ENCODE data around the gene PRAME. TPM values are rescaled to one million over a fixed set of nuclear protein-coding genes. Genes with fewer than 3 reads are reported as not detected.

PRAME gene
- total RNA-seq, 1 experiment from 2014 or later: 68.4 TPM

GRCh38 chr22:22550789-22551434 is 8.2 kb downstream of the PRAME start:
- H3K27me3 ChIP-seq (ENCODE audit: control insufficient read depth, insufficient read depth, low read length): no peaks in the 10 kb centered on the region
- no peak for TF ChIP-seq SIN3A (IDR thresholded peaks at IDR 0.05; ENCODE audit: borderline replicate concordance, insufficient read depth, low read depth, low read length)
- no peak for TF ChIP-seq REST (IDR thresholded peaks at IDR 0.05; ENCODE audit: insufficient read depth in 1 of 2, low read depth in 2 of 2, low read length in 1 of 2)
- TF ChIP-seq, protein P1, sequence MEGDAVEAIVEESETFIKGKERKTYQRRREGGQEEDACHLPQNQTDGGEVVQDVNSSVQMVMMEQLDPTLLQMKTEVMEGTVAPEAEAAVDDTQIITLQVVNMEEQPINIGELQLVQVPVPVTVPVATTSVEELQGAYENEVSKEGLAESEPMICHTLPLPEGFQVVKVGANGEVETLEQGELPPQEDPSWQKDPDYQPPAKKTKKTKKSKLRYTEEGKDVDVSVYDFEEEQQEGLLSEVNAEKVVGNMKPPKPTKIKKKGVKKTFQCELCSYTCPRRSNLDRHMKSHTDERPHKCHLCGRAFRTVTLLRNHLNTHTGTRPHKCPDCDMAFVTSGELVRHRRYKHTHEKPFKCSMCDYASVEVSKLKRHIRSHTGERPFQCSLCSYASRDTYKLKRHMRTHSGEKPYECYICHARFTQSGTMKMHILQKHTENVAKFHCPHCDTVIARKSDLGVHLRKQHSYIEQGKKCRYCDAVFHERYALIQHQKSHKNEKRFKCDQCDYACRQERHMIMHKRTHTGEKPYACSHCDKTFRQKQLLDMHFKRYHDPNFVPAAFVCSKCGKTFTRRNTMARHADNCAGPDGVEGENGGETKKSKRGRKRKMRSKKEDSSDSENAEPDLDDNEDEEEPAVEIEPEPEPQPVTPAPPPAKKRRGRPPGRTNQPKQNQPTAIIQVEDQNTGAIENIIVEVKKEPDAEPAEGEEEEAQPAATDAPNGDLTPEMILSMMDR (IDR thresholded peaks at IDR 0.05): no peak
- TF ChIP-seq POLR2AphosphoS5 (IDR thresholded peaks at IDR 0.05; ENCODE audit: low read depth, low read length): no peak
- no peak for TF ChIP-seq TCF7L2 (IDR thresholded peaks at IDR 0.05; ENCODE audit: low read depth, low read length)
- intact Hi-C loops (cut with micrococcal nuclease; ENCODE audit: unreplicated experiment) (no loop called here), in situ Hi-C loops (cut with HindIII; ENCODE audit: low pct_unique_long_range_greater_than_20kb, low sequenced_read_pairs) (no loop called here)
- H3K4me1 ChIP-seq (ENCODE audit: control insufficient read depth, insufficient read depth, low read length): no peaks in the 10 kb centered on the region; the same call in 1 of the 2 replicates
- POLR2A ChIA-PET: no interaction called here
- DNase-seq (ENCODE audit: low read depth, low spot score) (no peak), ATAC-seq (no peak)
- no peak overlapping the region for H3K27ac ChIP-seq (ENCODE audit: low read length)
- CTCF ChIA-PET: no interaction called here
- H3K9me3 ChIP-seq (ENCODE audit: control insufficient read depth, insufficient read depth, low read depth, low read length): no peaks in the 10 kb centered on the region
- peaks cover 11% of the 10 kb centered on the region for H3K36me3 ChIP-seq (ENCODE audit: control insufficient read depth, insufficient read depth, low read length)
- BruUV-seq (replicated peaks): no TSS peak
- no peak overlapping the region for H3K4me3 ChIP-seq (ENCODE audit: low read depth in 2 of 2, low read length in 2 of 2)

- DNase-seq (ENCODE audit: low read depth, low spot score) (no peak), ATAC-seq (no peak)
- no TSS peak for BruUV-seq (replicated peaks)
- no peaks in the 10 kb centered on the region; the same call in 1 of the 2 replicates for H3K4me1 ChIP-seq (ENCODE audit: control insufficient read depth, insufficient read depth, low read length)
- POLR2A ChIA-PET: no interaction called here
- peaks cover 11% of the 10 kb centered on the region for H3K36me3 ChIP-seq (ENCODE audit: control insufficient read depth, insufficient read depth, low read length)
- intact Hi-C loops (cut with micrococcal nuclease; ENCODE audit: unreplicated experiment) (no loop called here), in situ Hi-C loops (cut with HindIII; ENCODE audit: low pct_unique_long_range_greater_than_20kb, low sequenced_read_pairs) (no loop called here)
- H3K4me3 ChIP-seq (ENCODE audit: low read depth in 2 of 2, low read length in 2 of 2): no peak overlapping the region
- no peaks in the 10 kb centered on the region for H3K9me3 ChIP-seq (ENCODE audit: control insufficient read depth, insufficient read depth, low read depth, low read length)
- CTCF ChIA-PET: no interaction called here
- no peak overlapping the region for H3K27ac ChIP-seq (ENCODE audit: low read length)
- no peak for TF ChIP-seq TCF7L2 (IDR thresholded peaks at IDR 0.05; ENCODE audit: low read depth, low read length)
- TF ChIP-seq SIN3A (IDR thresholded peaks at IDR 0.05; ENCODE audit: borderline replicate concordance, insufficient read depth, low read depth, low read length): no peak
- no peak for TF ChIP-seq REST (IDR thresholded peaks at IDR 0.05; ENCODE audit: insufficient read depth in 1 of 2, low read depth in 2 of 2, low read length in 1 of 2)
- TF ChIP-seq, protein P1 (IDR thresholded peaks at IDR 0.05): no peak
- TF ChIP-seq POLR2AphosphoS5 (IDR thresholded peaks at IDR 0.05; ENCODE audit: low read depth, low read length): no peak
- no peaks in the 10 kb centered on the region for H3K27me3 ChIP-seq (ENCODE audit: control insufficient read depth, insufficient read depth, low read length)
Observed at GRCh38 chr22:22548910-22549309, 10.2 kb downstream of the PRAME start.

All from Panc1 (cell line).